GM21528 (cell line): Measurements from ENCODE around the gene PRG2.

ENCODE experiments used
- ATAC-seq: cut with Tn5 transposase; IDR thresholded peaks from one replicate; pipeline ENCODE4 v1.9.1; 2021; ENCODE audit warnings: mild to moderate bottlenecking, moderate library complexity; ENCODE audit not compliant: unreplicated experiment, low FRiP score

Gene PRG2, protein sequence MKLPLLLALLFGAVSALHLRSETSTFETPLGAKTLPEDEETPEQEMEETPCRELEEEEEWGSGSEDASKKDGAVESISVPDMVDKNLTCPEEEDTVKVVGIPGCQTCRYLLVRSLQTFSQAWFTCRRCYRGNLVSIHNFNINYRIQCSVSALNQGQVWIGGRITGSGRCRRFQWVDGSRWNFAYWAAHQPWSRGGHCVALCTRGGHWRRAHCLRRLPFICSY

DNA sequence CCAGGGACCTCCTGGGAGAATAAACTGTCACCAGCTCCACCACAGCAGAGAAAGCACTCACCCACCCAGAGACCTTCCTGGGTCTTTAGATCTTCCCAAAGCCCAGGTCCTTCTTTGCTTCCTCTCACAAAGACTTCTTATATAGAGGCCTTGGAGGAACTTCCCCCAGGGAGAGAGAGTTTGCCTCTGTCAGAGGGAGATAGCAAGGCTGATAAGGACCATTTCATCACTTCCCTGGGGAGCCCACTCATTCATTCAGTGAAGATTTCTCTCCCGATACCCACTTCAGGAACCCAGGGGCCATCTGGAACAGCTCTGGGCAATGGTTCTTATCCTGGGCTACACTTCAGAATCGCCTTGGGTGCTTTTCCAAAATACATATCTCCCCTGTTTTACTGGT lies at the start of gene PRG2:
Gene PRG2, minus strand, starts transcription at position 116 of the 400 bp plus-strand sequence. CDS start 706 bp downstream, outside the sequence.
- ATAC-seq, result no peak

DNA sequence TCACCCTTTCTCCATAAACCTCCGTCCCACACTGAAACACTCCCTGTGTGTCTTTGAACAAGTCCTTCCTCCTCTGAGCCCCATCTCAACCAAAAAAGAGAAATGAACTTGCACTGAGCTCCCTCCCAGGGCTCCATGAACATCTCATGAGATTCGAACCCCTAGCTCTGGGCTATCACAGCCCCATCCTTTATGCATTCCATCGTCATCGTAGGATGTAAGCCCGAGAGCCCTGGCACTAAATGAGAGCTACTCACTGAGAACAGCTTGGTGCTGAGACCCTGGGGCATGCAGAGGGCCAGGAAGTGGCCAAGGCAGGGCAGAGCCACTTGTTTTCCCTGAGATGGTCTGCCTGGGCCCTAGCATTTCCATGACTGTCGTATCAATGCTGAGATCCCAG lies 49.3 kb upstream of the PRG2 start:
- no peak for ATAC-seq

DNA sequence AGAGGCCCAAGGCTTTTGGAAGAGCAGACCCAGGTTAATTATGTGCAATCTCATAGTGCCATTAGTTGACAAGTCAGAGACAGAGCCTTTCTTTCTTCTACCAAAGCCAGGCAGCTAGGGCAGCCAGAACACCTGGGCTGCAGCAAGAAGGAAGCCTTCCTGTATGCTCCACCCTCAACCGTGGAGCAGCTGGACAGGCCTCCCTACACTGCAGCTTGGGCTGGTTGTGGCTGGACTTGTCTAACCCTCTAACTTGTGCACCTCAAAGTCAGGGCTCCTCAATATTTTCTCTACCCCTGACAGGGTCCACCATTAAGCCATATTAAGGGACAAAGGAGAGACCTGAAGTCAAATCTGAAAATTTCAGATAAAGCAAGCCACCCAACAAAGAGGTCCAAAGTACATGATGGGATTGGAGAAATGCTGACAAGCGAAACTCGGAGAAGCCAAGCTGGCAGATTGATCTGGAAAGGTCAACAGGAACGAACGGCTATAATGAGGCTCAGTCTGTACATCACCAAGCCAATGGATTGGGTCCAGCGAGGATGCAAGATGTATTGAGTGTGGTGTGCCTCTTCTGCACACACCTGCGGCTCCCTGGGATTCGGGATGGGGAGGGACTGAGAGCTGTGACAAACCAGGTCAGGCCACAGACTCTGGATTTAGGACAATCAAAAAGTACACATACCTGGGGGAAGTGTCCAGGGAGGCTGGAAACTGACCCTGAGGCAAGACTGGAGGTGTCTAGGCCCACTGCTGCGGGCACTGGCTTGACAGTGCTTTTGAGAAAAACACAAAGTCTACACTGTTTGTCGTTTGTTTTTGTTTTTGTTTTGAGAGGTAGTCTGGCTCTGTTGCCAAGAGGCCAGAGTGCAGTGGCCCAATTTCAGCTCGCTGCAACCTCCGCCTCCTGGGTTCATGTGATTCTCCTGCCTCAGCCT lies 48.2 kb upstream of the PRG2 start:
- ATAC-seq, result no peak

DNA sequence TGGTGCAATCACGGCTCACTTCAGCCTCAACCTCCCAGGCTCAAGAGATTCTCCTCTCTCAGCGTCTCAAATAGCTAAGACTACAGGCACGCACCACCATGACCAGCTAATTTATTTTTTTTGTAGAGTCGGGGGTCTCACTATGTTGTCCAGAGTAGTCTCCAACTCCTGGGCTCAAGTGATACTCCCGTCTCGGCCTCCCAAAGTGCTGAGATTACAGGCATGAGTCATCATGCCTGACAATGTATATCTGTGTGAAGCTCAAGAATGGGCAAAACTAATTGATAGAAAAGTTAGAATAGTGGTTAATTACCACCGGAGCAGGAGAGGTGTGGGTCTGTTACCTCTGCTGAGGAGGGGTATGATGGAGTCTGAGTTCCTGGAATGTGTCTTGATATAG lies 45.6 kb upstream of the PRG2 start:
- no peak for ATAC-seq

DNA sequence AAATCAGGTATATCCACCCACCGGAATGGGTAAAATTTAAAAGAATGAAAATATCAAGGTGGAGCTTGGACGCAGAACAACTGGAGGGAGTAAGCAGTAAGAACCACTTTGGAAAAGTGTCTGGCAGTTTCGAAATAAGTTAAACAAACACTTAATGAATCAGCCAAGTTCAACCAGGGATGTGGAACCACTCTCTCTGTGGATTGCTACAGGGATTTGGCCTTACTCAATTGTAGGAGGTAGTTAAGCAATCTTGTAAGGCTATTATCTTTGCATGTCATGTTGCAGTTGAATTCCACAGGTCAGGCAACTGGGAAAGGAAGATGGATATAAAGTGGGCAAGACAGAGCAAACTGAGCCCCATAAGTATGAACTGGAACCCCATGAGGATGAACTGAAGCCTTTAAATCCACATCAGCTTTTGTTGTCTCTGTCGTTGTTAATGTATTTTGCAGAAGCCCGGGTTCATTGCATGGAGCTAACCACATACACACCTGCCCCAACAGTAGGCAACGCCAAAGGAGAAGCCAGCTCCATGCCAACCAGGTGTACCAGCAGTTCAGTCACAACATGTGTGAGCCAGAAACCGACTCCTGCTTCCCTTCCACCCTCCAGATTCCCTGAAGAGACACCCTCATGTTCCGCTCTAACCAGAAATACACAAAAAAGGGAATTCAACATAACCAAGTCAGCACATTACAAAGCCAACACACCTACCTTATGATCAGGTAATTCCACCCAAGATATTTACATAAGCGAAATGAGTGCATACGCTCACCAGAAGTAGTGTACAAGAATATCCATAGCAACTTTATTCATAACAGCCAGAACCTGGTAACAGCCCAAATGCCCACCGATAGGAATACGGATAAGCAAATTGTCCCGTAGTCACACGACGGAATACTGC lies 44.4 kb upstream of the PRG2 start:
- ATAC-seq, result no peak

DNA sequence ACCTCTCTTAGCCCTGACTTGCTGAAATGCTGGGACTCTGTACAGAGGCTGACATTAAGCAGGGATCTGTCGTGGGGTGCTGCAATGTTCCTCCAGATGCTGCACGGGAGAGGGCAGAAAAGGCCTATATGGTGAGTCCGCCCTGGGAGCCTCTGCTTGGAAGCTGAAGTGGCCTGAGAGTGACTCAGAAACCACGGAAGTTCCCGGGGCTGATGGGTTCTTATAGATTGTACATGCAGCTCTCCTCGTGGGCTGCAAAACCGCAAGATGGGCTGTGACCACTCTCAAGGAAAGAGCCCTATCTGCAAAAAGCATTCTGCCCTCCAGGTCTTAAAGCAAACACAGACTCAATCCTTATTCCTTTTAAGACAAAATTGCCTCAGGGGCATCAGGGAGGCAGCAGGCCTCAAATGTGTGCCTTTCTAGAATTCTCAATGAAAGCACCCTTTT lies 42.3 kb upstream of the PRG2 start:
- ATAC-seq, result no peak

DNA sequence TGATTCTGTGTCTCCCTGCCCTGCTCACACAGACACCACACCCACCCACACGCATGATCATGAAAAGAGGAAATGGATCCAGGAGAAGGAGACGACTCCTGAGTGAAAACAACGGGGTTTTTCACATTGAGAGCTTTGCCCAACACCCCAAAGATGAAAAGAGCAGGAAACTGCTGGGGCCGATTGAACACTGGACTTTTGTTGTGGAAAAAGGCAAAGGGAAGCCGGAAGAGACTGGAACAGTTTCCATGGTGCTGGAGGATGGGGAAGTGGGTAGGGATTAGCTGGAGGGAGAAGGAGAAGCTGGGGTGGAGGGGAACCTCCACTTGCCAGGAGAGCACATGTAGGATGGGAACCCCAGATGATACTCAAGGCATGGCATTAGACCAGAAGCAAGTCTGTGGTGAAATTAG lies 41.7 kb upstream of the PRG2 start:
- ATAC-seq, result no peak

DNA sequence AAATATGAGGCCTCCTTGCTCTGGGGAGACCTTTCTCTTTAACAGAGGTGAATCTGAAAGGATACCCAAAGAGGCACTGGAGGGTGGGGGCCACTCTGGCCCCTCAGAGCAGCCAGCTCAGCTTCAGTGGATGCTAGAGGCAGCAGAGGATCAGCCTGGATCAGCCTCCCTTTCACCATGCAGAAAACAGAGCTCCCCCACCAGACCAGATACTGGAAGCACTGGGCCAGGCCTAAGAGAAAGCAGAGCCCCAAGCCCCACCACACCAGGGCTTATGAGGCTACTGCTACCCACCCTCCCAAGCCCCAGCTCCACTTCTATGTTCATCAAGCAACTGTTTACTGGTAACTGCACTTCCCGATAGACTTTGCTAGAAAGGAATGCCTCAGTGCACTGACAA lies 40.5 kb upstream of the PRG2 start:
- no peak for ATAC-seq

DNA sequence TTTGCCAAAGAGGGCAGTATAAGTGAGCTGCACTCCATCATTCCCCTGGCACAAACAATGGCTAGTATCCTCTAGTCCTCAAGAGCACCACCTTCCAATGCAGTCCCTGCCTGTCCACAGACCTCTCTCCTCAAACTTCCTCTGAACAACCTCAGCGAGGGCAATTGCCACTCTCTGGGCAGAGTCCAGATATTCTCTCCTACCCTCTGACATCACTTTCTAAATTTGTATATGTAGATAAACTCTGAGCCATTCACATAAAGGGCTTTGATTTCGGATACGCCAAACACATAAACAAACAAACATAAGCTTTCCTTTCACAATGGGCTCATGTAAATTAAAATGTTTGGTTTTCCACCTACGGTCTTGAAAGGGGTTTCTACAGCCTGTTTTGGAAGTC lies 39.5 kb upstream of the PRG2 start:
- no peak for ATAC-seq

DNA sequence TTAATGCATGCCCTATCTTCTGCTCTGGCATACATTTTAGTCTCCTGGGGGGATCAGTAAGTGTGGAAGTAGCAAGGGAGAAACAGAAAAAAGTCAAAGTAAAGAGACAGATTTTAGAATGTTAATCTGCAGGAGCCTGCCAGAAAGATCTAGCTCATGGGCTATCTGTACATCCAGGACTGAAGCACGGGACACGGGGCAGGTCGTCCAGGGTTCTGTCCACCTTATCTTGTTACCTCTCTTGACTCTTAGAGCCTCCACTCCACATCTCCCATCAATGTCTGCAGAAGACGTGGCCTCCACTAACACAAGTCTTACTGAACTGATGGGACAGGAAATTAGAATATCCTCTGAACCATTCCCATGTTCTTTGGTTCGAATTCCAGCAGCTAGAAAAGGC lies 38.2 kb upstream of the PRG2 start:
- ATAC-seq, result no peak

DNA sequence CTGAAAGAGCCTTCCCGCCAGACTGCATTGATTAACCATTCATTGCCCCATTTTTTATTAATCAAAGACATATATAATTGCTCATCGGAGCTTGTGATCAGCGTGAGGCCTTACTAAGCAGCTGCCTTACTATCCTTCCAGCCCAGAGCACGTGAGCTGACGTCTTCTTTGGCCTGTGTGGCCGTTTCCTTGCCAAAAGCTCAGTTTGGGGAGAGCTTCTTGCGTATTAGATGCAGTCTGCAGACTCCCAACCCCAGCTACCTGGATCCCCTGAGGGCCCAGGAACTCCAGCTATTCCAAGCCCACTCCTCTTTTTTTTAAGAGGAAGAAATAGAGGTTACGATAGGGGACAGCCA lies 37.3 kb upstream of the PRG2 start:
- ATAC-seq, result no peak

DNA sequence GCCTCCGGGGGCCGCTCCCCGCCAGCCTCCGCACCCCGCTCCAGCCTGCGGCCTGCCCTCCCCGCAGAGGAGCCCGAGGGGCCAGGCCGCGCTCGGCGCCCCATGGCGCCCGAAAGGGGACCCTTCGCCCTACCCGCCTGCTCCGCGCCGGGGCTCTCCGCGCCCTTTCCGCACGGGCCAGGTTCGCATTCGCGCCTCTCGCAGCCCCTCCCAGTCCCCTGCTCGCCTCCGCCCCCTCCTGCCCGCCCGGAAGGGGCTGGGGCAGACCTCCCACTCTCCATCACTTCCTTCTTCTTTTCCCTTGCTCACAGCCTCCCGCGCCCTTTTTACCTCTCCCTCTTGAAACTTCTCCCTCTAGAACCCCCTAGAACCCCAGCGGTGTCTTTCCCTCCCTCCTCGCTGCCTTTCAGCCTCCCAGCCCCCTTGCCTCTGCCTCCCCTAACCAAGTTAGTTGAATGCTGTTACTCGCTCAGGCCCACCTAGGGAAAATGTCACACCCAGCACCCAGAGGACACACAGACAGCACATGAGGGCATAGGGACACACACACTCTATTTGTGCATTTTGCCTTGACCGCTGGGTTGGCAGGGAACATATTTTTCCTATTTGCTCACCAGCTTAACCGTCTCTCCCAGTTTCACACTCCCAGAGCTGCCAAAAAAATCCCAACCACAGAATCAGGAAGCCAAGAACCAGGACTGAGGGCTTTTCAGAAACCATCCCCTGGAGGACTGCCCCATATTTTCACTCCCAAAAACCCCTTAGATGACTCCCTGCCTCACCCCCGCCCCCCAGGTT lies 36.7 kb upstream of the PRG2 start, which contains the start of gene SLC43A3:
Gene SLC43A3, minus strand, starts transcription at position 193 of the 798 bp plus-strand sequence. CDS start 949 bp downstream, outside the sequence.
- ATAC-seq, result peak; percentile 59

DNA sequence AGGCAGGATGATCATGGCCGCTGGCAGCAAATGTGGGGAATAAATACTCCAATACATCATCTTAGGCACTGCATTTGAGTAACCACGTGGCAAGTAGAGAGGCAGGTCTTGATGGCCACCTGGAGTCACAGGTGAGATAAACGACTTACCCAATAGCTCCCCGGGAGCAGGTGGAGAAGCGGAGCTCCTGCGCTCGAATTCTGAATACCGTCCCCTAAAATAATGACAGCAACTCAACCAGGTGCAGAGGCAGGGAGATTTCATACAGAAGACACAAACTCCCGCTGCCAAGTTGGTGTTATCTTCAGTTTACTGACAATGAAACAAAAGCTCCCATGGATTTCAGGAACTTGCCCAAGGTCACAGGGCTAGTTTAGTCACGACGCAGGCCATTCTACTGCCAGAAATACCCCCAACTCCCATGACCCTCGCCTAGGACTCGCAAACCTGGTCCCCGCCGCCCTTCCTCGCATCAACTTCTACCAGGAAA lies 36.0 kb upstream of the PRG2 start:
- peak; percentile 5 for ATAC-seq

DNA sequence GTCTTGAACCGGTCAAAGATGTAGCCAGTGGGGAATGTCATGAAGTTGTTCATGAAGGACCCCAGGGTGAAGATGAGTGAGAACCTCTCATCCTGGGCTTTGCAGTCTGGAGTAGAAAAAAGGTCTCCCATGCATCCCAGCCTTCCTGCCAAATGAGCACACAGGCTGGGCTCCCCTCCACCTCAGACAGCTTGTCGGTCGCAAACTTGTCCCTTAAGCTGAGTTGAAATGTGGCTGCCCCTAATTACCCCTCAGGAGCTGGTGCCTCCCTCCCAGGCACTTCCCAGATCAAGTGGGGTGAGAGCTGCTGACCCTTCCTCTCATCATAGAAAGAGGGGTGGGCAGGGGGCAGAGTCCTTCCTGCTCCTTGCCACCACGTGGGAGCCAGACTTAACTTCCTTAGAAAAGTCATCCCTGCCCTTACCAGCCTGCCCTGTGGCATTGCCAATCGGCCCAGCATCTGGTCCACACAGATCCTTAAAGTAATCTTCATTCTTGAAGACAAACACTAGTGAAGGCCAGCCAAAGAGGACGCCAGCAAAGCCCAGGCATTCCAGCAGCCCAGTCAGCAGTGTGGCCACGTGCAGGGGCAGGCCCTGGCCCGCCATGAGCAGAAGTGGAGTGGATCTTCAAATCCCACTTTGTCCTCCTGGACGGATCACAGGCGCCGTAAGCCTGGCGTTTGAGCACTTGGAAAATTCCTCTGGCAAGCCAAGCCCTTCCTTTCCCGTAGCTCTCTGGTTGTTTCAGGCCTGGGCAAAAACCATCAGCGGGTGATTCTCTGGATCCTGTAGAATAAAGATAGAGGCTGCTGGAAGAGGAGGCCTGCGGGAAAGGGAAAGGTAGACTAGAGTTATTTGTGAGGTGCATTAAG lies 35.4 kb upstream of the PRG2 start:
- no peak for ATAC-seq

DNA sequence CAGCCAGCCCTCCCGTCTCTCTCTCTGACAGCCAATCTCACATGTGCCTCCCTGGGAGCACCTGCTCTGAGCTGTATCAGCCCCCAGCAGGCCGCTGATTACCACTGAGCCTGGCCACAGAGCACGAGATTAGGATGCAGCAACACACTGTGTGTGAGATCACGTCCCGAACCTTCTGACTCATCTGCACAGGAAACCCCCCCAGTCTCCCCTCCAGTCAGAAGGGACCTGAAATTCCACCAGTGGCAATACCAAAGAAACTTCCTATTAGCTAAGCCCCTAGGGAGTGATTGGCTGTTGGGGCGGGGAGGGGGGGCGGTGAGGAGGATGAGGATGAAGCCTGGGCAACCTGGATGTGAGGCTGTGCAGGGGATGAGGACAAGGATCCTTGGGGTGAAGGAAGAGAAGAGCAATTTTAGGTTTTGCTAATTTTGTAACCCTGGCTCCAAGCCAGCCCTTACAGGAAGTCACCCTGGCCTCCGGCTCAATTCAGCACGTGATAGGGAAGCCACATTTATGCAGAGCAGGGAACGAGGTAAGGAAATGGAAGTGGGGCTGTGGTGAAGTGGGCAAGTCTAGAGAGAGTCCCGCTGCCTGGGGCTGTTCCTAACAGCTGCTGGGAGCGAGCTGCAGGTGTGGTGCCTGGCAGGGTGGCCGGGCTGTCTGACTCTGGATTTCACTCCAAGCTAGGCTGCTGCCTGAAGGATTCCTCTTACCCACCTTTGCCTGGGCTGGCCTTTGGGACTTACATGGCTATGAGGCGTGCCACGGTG lies 34.5 kb upstream of the PRG2 start:
- peak; percentile 90 for ATAC-seq

DNA sequence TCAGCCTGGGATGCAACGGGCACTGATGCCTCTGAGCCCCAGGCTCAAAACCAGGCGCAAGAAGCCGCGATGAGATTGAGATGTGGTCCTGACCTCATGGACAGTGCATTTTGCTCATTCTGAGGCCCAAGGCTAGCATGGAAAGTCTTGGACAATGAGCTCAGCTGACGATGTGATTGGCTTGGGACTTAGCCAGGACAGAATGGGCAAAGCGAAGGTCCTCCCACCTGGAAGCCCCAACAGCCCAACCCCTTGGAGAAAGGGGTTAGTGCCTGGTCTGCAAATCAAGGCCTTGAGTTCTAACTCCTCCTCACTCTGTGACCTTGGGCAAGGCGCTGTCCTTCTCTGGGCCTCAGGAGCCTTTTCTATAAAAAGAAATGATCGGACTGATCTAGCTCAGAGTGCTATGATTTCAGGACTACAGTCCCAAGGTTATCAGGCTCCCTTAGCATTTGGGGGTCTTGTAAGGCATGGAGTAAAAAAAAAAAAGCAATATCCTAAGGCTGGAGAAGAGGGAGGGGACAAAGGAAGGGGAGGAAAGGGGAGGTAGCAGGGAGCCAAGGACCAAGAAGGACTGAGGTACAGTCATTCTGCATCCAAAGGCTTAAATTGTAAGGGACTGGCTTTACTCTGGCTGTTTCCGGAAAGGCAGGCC lies 33.8 kb upstream of the PRG2 start:
- no peak for ATAC-seq

DNA sequence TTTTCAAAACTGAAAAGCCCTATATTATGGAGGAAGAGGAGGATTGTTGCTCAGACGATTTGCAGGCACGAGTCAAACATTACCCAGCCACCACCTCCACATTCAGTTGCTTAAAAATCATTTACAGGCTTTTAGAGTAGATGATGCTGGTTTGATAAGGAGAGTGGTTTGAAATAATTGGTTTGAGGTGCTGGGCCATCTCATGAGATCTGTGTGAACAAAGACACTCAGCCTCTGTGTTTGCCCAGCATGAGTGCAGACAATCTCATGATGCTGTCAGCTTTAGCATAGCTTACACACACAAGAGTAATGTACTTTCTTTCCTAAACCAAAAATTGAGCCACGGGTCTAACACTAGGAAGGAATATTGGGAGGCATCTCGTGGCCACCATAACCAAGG lies 32.2 kb upstream of the PRG2 start:
- no peak for ATAC-seq

DNA sequence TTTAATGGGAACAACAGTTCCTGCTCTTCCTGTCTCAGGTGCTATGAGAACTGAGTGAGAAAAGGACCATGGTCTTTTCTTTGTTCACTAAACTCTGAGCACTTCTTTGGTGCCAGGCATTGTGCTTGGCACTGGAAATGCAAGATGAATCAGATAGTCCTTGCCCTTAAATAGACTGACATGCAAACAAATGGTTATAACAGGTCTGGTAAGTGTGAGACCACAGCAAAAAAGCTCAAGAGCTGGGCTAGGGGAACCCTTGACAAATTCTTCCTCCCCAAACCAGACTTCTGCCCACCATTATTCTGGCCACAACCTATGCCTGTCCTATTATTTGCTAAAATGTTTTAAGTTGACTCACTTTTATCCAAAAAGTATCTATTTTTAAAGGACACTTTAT lies 31.4 kb upstream of the PRG2 start:
- no peak for ATAC-seq
